ENCODE results near the gene CMSS1. TPM values are rescaled to one million over a fixed set of nuclear protein-coding genes. Genes with fewer than 3 reads are reported as not detected.
"Not testable (repeated sequence)": the region's sequence is repeated elsewhere in the genome, so short reads cannot be mapped to it uniquely, and the experiment has no call there.

The CMSS1 gene
- total RNA-seq, 2 donors from 2014 or later, result 35.8 to 74.3 TPM

DNA sequence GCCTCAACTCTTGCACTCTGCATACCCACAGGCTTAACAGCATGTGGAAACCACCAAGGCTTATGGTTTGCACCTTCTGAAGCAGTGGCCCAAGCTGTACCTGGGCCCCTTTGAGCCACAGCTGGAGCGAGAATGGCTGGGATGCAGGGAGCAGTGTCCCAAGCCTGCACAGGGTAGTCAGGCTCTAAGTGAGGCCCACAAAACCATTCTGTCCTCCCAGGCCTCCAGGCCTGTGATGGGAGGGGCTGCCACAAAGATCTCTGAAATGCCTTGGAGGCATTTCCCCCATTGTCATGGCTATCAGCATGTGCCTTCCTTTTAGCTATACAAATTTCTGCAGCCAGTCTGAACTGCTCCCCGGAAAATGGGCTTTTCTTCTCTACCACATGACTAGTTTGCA is 12.5 kb upstream of the CMSS1 start:
- Mint-ChIP-seq H3K9me3 (peaks cover 14 to 22% of the 10 kb centered on the region in 2 donors), H3K36me3 (peaks cover 25 to 26% of the 10 kb centered on the region in 2 donors), H3K27ac (no peak overlapping the region)
- ATAC-seq (no peak), DNase-seq (ENCODE audit: low spot score in 2 of 2) (no peak)

DNA sequence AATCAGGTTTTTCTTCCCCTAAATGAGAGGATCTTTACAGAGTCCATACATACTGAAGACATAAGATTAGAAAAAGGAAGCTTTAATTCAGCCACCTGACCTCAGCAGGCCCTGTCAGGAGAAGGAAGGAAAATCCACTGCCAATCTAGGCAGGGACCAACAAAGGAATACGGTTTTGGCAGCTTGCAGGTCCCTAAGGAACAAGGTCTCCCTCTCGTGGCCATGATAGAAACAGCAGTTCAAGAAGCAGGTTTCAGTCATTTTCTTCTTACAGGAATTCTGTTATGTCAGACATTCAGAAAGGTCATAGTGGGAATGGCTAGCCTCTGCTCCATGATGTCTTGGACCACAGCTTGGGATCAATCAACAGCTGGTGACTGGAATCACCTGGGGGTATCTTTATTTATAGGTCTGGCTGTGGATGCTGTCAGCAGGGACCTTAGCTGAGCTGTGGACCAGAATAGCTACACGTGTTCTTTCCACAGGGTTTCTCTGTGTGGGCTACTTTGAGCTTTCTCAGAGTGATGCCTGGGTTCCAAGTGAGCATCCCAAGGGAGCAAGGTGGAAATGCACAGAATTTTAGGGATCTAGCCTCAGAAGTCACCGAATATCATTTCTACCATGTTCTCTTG is 9.4 kb upstream of the CMSS1 start:
- Mint-ChIP-seq H3K27ac (no peak overlapping the region), H3K9me3 (peaks cover 14 to 17% of the 10 kb centered on the region in 2 donors), H3K36me3 (peaks cover 20% of the 10 kb centered on the region in 2 donors)
- DNase-seq (ENCODE audit: low spot score in 2 of 2) (peak in 1 of 2 donors; percentile 33), ATAC-seq (no peak)

DNA sequence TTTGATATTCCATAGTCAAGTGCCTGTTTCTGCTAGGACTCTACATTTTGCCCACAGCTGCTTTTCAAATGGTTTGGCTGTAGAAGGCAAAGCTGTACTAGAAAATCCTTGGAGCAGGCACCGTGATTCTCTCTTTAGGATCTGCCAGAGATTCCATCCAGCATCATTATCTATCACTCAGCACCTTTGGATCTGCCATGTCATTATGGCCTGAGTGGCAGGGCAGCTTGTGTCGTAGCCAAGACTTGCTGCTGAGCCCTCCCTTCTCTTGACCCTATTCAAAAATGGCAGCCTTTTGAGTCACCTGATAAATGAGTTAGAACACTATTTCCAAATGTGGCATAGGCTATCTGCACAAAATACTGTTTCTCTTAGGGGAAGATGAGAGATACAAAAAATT is 8.1 kb upstream of the CMSS1 start:
- DNase-seq (ENCODE audit: low spot score in 2 of 2) (no peak), ATAC-seq (no peak)
- H3K36me3 Mint-ChIP-seq, result peaks cover 14% of the 10 kb centered on the region in 2 donors
- no peak overlapping the region for H3K27ac Mint-ChIP-seq
- H3K9me3 Mint-ChIP-seq, result peaks cover 10 to 12% of the 10 kb centered on the region in 2 donors

DNA sequence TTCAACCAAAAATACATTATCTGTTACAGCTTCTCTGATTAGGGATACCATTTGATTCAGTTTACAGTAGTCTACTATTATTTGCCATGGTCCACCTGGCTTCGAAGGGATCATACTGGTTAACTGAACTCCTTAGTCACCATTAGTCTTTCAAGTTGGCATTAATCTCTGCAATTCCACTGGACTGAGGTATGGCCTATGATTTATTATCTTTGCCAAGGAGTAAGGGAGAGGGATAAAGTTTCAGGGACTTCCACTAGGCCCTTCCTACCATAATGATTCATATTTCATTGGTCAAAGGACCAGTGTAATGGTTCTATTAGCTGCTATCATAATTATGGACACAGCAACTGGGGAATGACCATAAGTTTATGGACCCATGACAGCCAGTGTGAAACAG is 7.3 kb upstream of the CMSS1 start:
- H3K27ac Mint-ChIP-seq, result no peak overlapping the region
- DNase-seq (ENCODE audit: low spot score in 2 of 2) (no peak), ATAC-seq (no peak)
- H3K9me3 Mint-ChIP-seq, result peaks cover 5 to 11% of the 10 kb centered on the region in 2 donors
- H3K36me3 Mint-ChIP-seq, result peaks cover 6% of the 10 kb centered on the region in 2 donors

DNA sequence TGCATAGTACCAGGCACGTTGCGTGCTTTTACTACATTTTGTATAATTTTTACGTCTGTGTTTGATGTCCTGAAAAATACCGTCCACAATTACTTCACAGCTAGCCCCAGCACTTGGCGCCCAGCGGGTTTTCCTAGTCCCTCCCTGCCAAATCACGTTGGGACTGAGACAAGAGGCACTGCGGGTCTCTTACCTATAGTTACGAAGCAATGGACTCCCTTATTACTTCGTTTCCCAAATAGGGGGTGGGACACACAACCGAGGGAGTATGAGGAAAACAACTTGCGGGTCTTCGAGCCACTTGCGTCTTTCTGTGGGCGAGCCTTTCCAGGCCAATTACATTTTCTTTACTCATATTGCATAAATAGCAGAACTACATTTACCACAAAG is 620 bp upstream of the CMSS1 start:
- DNase-seq (ENCODE audit: low spot score in 2 of 2), result no peak
- peaks cover 0 to 3% of the 10 kb centered on the region in 2 donors for H3K9me3 Mint-ChIP-seq
- no peak for ATAC-seq
- peak overlapping the region; percentile 90 to 99 for H3K27ac Mint-ChIP-seq
- peaks cover 12 to 29% of the 10 kb centered on the region in 2 donors for H3K36me3 Mint-ChIP-seq

DNA sequence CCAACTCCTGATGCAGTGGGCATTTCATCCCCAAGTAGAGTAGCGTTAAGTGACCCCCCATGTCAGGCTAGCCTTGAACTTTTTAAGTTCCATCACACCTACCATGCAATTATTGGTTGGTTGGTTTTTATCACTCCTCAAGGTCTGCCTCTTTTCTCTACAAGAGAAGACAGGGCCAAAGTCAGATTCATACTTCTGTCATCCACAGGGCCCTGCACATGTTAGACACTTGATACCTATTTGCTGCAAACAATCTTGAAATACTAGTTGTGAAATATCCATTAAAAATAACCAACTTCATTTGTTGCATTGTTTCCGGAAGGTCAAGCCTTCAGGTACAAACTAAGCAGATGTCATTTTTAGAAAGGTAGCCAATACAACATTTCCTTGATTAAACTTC is 1.2 kb downstream of the CMSS1 start:
- H3K27ac Mint-ChIP-seq, result peak overlapping the region in 1 of 2 donors; percentile 90
- peaks cover 12 to 29% of the 10 kb centered on the region in 2 donors for H3K36me3 Mint-ChIP-seq
- peaks cover 0 to 3% of the 10 kb centered on the region in 2 donors for H3K9me3 Mint-ChIP-seq
- no peak for ATAC-seq
- DNase-seq (ENCODE audit: low spot score in 2 of 2), result no peak

DNA sequence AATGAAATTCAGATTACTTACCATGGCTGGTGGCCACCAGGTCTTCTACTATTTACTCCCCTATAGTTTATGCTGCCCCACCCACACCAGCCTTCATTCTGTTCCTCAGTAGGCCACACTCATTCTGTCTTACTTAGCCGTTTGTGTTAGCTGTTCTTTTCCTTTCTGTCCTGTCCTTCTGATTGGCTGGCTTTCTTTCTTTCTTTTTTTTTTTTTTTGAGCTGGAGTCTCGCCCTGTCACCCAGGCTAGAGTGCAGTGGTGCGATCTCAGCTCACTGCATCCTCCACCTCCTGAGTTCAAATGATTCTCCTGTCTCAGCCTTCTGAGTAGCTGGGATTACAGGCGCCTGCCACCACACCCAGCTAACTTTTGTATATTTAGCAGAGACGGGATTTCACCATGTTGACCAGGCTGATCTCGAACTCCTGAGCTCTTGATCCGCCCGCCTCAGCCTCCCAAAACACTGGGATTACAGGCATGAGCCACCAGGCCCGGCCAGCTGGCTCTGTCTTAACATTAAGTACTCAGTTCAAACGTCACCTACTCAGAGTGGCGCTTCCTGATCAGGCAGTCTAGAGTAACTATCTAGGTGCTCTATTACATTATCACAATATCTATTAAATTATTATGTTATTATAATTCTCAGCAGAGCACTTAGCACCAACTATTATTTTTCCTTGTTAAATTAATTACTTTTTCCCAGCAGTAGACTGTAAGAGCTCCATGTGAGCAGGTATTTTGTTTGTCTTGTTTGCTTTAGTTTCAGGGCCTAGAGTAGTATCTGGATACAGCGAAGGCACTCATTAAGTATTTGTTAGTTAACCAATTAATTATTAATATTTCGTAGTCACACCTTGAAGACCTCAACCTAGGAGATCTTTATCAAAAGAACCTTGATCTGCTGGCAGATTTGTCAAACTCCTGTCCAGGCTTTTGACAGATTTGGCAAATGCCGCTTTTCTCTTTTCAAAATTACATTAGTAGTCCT is 6.4 kb downstream of the CMSS1 start:
- H3K36me3 Mint-ChIP-seq, result peaks cover 7 to 15% of the 10 kb centered on the region in 2 donors
- H3K27ac Mint-ChIP-seq, result peak overlapping the region in 1 of 2 donors; percentile 27
- DNase-seq (ENCODE audit: low spot score in 2 of 2) (no peak), ATAC-seq (peak in 1 of 2 donors; percentile 40)
- no peaks in the 10 kb centered on the region for H3K9me3 Mint-ChIP-seq

DNA sequence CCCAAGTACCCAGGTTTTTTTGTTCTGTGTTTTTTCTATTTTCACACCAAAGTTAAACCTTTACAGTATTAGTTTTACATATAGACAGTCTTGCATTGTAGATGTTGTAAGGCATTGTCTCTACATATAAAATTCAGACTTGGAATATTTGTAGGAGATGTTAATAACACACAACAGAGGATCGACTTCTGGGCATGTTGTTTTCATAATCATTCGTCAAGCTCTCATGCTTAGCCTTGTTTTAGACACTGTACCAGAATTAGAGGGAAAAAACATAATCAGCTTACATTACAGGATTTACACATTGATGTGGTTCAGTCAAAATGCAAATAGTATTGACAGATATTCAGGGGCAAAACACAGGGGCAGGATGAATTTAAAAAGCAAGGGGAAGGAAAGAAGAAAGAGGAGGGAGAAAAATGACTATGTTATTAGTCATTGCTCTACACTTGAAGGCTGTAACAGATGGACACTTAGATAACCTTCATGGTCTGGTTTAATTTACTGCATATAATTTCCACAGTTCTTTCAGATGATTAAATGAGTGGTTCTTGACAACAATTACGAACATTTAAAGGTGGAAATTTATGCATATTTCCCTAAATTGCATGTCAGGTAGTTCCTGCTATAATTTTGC is 7.5 kb downstream of the CMSS1 start:
- no peaks in the 10 kb centered on the region for H3K9me3 Mint-ChIP-seq
- H3K27ac Mint-ChIP-seq, result no peak overlapping the region
- peaks cover 7 to 12% of the 10 kb centered on the region in 2 donors for H3K36me3 Mint-ChIP-seq
- ATAC-seq, result peak; percentile 44 to 82
- DNase-seq (ENCODE audit: low spot score in 2 of 2), result no peak

DNA sequence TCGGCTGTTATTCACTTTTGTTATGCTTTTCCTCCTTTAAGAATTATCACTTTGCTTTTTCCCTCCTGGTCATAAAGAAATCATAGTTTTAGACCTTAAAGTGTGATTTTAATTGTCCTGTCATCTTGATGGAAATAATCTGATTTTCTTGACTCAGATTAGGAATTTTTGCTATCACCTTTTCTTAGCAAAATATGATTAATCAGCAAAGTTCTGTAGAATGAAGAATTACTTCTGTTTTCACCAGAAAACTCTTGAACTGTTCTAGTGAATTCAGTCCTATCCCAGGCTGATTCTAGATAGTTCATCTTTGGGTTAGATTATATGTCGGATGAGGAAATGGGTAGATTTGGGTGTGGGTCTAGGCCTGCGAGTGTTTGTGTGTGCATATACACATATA is 12.2 kb downstream of the CMSS1 start:
- Mint-ChIP-seq H3K9me3 (no peaks in the 10 kb centered on the region), H3K27ac (no peak overlapping the region), H3K36me3 (peaks cover 0 to 7% of the 10 kb centered on the region in 2 donors)
- no peak for DNase-seq (ENCODE audit: low spot score in 2 of 2)
- ATAC-seq, result no peak

DNA sequence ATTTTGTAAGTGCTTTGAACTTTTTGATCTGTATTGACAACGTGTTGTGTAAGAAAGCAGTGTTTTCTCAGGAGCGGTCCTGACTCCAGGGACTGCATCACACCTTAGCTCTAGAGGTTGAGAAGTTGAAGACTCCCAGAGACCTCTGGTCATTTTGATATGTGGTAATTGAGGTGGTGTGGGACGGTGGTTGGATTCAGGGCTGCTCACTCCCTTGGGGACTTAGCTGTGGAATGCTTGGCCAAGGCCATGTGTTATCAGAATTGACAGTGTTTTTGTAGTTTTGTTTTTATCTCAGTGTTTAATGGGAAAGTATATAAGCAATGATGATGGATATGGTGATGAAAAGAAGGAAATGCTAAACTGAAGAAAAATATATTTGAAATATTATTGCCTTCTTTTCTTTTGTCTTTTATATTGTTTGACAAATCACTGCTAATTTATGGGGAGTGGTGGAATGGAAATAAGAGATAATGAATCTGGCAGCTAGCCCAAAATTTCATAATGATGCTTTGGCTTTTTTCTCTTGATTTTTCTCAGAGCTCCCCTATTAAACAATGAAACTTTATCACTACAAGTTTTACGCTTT is 16.0 kb downstream of the CMSS1 start:
- ATAC-seq (peak; percentile 24 to 27), DNase-seq (ENCODE audit: low spot score in 2 of 2) (no peak)
- Mint-ChIP-seq H3K9me3 (no peaks in the 10 kb centered on the region), H3K36me3 (no peaks in the 10 kb centered on the region), H3K27ac (no peak overlapping the region)

DNA sequence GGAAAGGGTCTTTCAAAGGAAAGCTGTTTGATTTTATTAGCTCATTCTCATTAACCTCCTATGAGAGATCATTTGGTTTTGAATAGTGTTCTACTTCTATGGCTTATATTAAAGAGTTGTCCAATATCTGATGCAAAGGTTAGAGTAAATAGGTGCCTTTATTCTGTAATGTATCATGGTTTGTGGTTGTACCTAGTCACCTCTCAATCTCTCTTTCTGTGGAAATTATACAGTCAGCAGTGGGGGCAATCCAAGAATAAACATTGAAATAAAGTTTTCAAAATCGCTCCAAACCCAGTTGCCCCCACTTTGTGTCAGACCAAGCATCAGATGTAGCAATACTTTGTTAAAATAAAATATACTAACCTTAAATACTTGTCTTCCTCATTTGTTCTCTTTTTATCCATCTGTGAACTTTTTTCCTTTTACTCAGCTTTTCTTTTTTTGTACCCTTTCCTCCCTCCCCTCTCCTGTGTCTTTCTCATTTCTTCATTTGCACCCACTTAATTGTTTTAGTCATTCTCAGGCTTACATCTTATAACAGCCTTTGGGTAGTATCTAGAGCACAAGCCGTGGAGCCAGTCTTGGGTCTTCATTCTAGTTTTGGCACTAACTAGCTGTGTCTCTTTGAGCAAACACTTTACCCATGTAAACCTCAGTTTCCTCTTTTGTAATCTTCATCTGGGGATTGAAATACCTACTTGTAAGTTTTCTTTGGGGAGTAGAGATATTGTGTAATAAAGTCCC is 16.7 kb downstream of the CMSS1 start:
- H3K27ac Mint-ChIP-seq, result no peak overlapping the region
- DNase-seq (ENCODE audit: low spot score in 2 of 2) (no peak), ATAC-seq (peak; percentile 31 to 67)
- H3K9me3 Mint-ChIP-seq, result no peaks in the 10 kb centered on the region
- H3K36me3 Mint-ChIP-seq, result no peaks in the 10 kb centered on the region

DNA sequence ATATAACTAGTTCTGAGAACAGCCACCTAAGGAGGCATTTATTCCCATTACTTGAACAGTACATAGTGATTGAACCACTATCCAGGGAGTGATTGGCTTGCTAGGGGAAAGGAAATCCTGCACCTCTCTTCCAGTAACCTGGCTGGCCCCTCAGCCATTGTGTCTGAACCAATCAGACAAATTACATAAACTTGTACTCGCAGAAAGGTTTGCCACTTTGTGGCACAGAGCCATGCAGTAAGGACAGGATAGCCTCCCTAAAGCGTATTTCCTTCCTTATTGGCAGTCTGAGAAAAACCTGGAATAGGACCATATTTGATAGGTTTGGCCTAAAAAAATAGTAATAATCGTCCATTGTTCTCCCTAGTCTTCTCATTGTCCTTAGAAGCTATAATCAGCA is 19.0 kb downstream of the CMSS1 start:
- DNase-seq (ENCODE audit: low spot score in 2 of 2) (no peak), ATAC-seq (no peak)
- Mint-ChIP-seq H3K27ac (no peak overlapping the region), H3K36me3 (no peaks in the 10 kb centered on the region), H3K9me3 (no peaks in the 10 kb centered on the region)

DNA sequence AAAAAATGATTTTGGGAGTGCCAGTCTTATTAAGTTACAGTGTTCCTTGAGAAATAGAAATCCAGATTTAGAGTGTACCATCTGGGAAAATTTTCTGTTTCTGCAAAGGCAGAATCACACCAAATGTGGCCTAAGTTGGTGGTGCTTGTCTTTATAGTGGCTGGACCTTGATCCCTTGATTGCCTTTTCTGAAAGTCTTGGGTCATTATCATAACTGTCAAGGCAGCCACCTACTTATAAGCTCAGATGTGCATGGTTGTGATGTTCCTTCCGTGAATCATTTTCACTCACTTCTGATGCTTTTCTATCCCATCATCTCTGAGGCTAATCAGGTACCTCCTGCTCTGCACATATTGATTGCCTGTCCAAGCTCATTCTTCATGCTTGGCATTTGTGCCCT is 20.1 kb downstream of the CMSS1 start:
- no peak overlapping the region for H3K27ac Mint-ChIP-seq
- ATAC-seq (no peak), DNase-seq (ENCODE audit: low spot score in 2 of 2) (no peak)

DNA sequence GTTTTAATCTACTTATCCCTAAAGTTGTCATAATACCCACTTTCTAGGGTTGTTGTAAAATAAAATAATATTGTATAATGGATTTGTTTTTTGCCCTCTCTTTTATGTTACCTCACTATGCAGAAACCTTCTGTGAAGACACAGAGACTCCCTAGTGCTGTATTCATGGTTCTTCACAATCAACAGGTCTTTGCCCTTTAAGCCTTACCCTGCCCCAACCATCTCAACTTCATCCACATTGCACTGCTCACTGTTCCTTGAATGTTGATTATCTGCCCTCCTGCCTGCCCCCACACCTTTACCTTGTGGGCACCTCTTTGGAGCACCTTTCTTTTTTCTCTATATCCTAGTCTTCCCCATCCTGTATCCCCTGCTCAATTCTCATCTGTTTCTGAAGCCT is 21.1 kb downstream of the CMSS1 start:
- no peaks in the 10 kb centered on the region for H3K36me3 Mint-ChIP-seq
- H3K27ac Mint-ChIP-seq, result no peak overlapping the region
- no peak for ATAC-seq
- no peak for DNase-seq (ENCODE audit: low spot score in 2 of 2)
- H3K9me3 Mint-ChIP-seq, result no peaks in the 10 kb centered on the region

More for the DNA sequence above, 20.1 kb downstream of the CMSS1 start:
- H3K9me3 Mint-ChIP-seq, result no peaks in the 10 kb centered on the region
- no peaks in the 10 kb centered on the region for H3K36me3 Mint-ChIP-seq

DNA sequence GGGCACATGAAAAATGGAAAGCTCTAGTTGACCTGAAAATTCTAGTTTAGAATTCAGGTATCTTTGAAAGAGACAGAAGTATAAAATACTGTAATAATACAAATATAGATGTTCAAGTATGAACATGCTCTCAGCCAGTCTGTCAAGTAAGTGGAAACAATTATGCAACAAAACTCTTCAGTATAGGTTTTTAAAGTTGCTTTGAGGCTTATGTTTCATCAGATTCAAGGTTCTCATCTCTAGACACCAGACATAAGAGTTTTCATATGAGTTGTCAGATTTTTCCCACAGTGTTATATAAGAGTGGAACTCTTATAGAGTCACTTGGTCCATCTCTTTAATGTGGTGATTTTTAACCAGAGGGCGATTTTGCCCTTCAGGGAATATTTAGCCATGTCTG is 22.0 kb downstream of the CMSS1 start:
- no peak for DNase-seq (ENCODE audit: low spot score in 2 of 2)
- ATAC-seq, result peak; percentile 33 to 82
- Mint-ChIP-seq H3K9me3 (no peaks in the 10 kb centered on the region), H3K27ac (no peak overlapping the region), H3K36me3 (no peaks in the 10 kb centered on the region)

DNA sequence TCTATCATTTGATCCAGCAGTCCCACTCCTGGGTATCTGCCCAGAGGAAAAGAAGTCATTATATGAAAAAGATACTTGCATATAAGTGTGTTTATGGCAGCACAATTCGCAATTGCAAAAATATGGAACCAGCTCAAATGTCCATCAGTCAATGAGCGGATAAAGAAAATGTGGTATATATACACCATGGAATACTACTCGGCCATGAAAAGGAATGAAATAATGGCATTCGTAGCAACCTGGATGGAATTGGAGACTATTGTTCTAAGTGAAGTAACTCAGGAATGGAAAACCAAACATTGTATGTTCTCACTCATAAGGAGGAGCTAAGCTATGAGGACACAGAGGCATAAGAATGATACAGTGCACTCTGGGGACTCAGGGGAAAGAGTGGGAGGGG is 24.3 kb downstream of the CMSS1 start:
- not testable (repeated sequence) for ATAC-seq; H3K9me3 Mint-ChIP-seq; DNase-seq (ENCODE audit: low spot score in 2 of 2); H3K27ac Mint-ChIP-seq; H3K36me3 Mint-ChIP-seq

Data from activated naive CD4-positive, alpha-beta T cell treated with anti-CD3 and anti-CD28 coated beads, Interleukin-2, amount 50 U/mL, for 72 hours (primary cell).